ENCODE data around the gene THBS2. TPM values are rescaled to one million over a fixed set of nuclear protein-coding genes. Genes with fewer than 3 reads are reported as not detected.

Gene THBS2
- total and polyA plus RNA-seq, 2 of the 4 experiments (the other 2 are of a cell fraction): 97.3 to 113 TPM

- in situ Hi-C loops (cut with MboI; ENCODE audit: low sequenced_read_pairs): no loop called here
- Histone ChIP-seq H2AK9ac (replicated peaks; ENCODE audit: low read depth, low read length, poor library complexity) (no peak overlapping the region), H3K56ac (ENCODE audit: extremely low read depth, insufficient read depth, low read length) (no peak overlapping the region), H4K8ac (ENCODE audit: low read depth in 2 of 2, low read length in 2 of 2) (no peak overlapping the region), H3K4me2 (ENCODE audit: low read depth, low read length) (no peak overlapping the region), H2AK5ac (ENCODE audit: low read depth, low read length) (no peak overlapping the region), H2BK15ac (ENCODE audit: low read depth, low read length) (no peak overlapping the region), H3K79me1 (ENCODE audit: low read depth in 1 of 2, low read length in 2 of 2) (no peaks in the 10 kb centered on the region), H3K36me3 (ENCODE audit: control insufficient read depth, insufficient read depth, low read length) (peaks cover 30% of the 10 kb centered on the region), H2BK5ac (ENCODE audit: low read depth, low read length, poor library complexity, severe bottlenecking) (no peak overlapping the region), H4K91ac (ENCODE audit: insufficient read depth, low read depth, low read length) (no peak overlapping the region), H3K23ac (ENCODE audit: low read depth, low read length) (no peak overlapping the region), H3K4me3 (ENCODE audit: insufficient read depth, low read depth, low read length) (no peak overlapping the region), H3K9ac (ENCODE audit: low read depth, low read length) (no peak overlapping the region), H2BK120ac (ENCODE audit: low read depth, low read length) (no peak overlapping the region), H3K9me3 (ENCODE audit: control insufficient read depth, insufficient read depth, low read length) (no peaks in the 10 kb centered on the region), H3K9me1 (ENCODE audit: insufficient read depth, low read length) (no peaks in the 10 kb centered on the region), H3K4ac (ENCODE audit: low read depth, low read length) (no peak overlapping the region), H3K27me3 (ENCODE audit: control insufficient read depth, insufficient read depth, low read length) (no peaks in the 10 kb centered on the region), H3K27ac (ENCODE audit: insufficient read depth, low read length) (no peak overlapping the region), H2BK20ac (ENCODE audit: low read depth, low read length) (no peak overlapping the region), H3K4me1 (ENCODE audit: control insufficient read depth, insufficient read depth, low read length) (no peaks in the 10 kb centered on the region; the same call in 1 of the 2 replicates), H3K18ac (ENCODE audit: low read depth, low read length) (no peak overlapping the region), H4K5ac (ENCODE audit: low read depth, low read length) (no peak overlapping the region), H3K14ac (replicated peaks; ENCODE audit: low read depth, low read length) (no peak overlapping the region), H2AFZ (replicated peaks; ENCODE audit: low read length, poor library complexity) (no peak overlapping the region), H4K20me1 (ENCODE audit: insufficient read depth, low read length) (no peaks in the 10 kb centered on the region; the same call in 1 of the 2 replicates)
- TF ChIP-seq MXI1 (IDR thresholded peaks at IDR 0.05; ENCODE audit: borderline replicate concordance, low read depth, low read length): no peak
- no peak for TF ChIP-seq FOS (IDR thresholded peaks at IDR 0.05; ENCODE audit: low read depth, low read length)
- no peak for TF ChIP-seq USF2 (IDR thresholded peaks at IDR 0.05; ENCODE audit: low read depth, low read length)
- TF ChIP-seq POLR2A (IDR thresholded peaks at IDR 0.05; ENCODE audit: low read depth, low read length): no peak
- no peak for TF ChIP-seq MAFK (IDR thresholded peaks at IDR 0.05; ENCODE audit: low read depth, low read length)
- no peak for TF ChIP-seq RAD21 (IDR thresholded peaks at IDR 0.05; ENCODE audit: low read length)
- TF ChIP-seq CEBPB (IDR thresholded peaks at IDR 0.05; ENCODE audit: low read depth, low read length): no peak
- CTCF ChIA-PET: no interaction called here
- intact Hi-C loops (cut with micrococcal nuclease): no loop called here
- ATAC-seq (ENCODE audit: low read depth) (no peak), DNase-seq (peak; percentile 54)
- WGBS, 2 experiments (ENCODE audit: extremely low coverage in 2 of 2, insufficient read length in 1 of 2): 89% methylated on average over 11 of the region's 28 CpGs; no CpG with 5 or more reads in 1 of the 2 experiments
- POLR2A ChIA-PET (ENCODE audit: unreplicated experiment): no interaction called here
- dilution Hi-C loops (cut with HindIII; ENCODE audit: low sequenced_read_pairs, unreplicated experiment): no loop called here
- BruUV-seq (replicated peaks): no TSS peak
Measured at GRCh38 chr6:169240591-169241390, 12.9 kb downstream of the THBS2 start.
